GM06990 (cell line): ENCODE measurements around the gene RPTOR.

Source experiments
- DNase-seq: peaks from one replicate; pipeline ENCODE4 v3.0.0-alpha.2; 2011; ENCODE audit not compliant: insufficient read length; ENCODE audit errors: extremely low read depth
- H3K27me3 ChIP-seq: replicated peaks from 2 replicates; pipeline ENCODE4 v1.6.0; 2011; ENCODE audit warnings: low read length; ENCODE audit not compliant: control insufficient read depth, insufficient read depth
- H3K36me3 ChIP-seq: 2 replicates; pipeline ENCODE4 v1.5.1; 2011; ENCODE audit warnings: low read length; ENCODE audit not compliant: control insufficient read depth, insufficient read depth
- H3K4me3 ChIP-seq: replicated peaks from 2 replicates; pipeline ENCODE4 v1.5.1; 2011; ENCODE audit warnings: low read depth, mild to moderate bottlenecking, control low read depth, low read length
- TF ChIP-seq, protein P1 (sequence below): IDR thresholded peaks from 2 replicates; pipeline ENCODE4 v1.5.1; 2011; ENCODE audit warnings: low read length, control low read depth, mild to moderate bottlenecking, inconsistent platforms; ENCODE audit not compliant: insufficient read depth, poor library complexity, severe bottlenecking

Gene RPTOR

DNA sequence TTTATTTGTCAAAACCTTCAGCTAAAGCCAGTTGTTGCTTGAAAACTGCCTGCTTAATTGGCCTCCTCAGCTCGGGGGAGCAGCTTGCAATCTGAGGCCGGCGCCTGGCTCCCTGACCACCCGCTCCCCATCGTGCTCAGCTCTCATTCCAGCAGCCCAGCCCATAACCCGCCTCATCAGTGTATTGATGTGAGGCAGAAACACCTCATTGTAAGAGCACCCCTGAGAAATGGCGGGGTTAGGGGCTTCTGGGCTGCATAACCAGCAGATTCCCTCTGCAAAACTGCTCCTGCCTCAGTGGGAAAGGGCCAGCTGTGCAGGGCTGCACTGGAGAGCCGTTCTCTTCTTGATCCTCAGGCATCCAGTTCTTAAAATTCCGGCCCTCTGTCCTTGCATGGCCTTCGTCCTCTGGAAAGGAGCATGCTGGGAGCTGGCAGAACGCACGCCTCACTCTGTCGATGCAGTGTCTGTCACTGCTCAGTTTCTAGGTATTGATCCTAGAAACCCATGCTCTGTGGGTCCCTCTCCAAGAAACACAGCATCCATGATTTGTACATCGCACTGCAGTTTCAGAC, 333.2 kb downstream of the RPTOR start:
- TF ChIP-seq, protein P1, sequence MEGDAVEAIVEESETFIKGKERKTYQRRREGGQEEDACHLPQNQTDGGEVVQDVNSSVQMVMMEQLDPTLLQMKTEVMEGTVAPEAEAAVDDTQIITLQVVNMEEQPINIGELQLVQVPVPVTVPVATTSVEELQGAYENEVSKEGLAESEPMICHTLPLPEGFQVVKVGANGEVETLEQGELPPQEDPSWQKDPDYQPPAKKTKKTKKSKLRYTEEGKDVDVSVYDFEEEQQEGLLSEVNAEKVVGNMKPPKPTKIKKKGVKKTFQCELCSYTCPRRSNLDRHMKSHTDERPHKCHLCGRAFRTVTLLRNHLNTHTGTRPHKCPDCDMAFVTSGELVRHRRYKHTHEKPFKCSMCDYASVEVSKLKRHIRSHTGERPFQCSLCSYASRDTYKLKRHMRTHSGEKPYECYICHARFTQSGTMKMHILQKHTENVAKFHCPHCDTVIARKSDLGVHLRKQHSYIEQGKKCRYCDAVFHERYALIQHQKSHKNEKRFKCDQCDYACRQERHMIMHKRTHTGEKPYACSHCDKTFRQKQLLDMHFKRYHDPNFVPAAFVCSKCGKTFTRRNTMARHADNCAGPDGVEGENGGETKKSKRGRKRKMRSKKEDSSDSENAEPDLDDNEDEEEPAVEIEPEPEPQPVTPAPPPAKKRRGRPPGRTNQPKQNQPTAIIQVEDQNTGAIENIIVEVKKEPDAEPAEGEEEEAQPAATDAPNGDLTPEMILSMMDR: no peak
- no peak overlapping the region for H3K4me3 ChIP-seq

DNA sequence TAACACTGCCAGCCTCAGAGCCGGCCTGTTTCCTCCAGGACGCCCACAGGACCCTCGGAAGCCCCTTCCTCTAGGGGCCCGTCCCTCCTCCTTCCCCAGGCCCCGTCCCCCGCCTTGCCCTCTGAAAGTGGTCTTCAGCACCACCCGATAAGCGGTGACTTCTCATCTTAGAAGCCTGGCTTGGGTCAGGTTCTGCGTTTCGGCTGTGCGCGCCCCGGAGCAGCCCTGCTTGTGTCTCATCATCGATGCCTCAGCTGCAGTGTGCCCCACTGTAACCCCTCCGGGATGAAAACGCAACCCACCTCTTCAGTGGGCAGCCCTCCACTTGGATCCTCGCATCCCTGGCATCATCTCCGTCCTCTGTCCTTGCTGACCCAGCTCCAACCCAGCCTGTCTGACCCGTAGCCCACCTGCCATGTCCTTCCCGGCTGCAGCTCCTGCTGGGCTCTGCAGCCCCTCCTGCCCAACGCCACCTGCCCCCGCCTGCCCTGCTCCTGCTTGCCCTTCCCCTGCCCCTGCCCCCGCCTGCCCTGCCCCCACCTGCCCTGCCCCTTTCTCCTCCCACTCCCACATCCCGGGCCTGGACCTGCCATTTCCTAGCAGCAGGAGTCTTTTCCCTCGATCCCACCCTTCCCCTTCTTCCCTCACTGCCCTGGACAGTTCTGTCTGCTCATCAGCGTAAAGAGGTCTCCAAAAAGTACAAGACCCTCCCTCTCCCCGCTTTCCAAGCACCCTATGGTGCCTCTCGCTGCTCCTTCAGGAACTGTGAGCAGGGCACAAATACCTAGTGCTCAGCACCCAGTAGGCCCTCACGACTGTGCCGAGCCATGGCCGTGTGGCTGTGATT, 334.5 kb downstream of the RPTOR start:
- TF ChIP-seq, protein P1: no peak
- no peak overlapping the region for H3K4me3 ChIP-seq
- peaks cover 15% of the 10 kb centered on the region for H3K36me3 ChIP-seq
- H3K27me3 ChIP-seq: no peaks in the 10 kb centered on the region
- no peak for DNase-seq

More for the DNA sequence above, 333.2 kb downstream of the RPTOR start:
- Histone ChIP-seq H3K27me3 (no peaks in the 10 kb centered on the region), H3K36me3 (peaks cover 8% of the 10 kb centered on the region)
- no peak for DNase-seq

DNA sequence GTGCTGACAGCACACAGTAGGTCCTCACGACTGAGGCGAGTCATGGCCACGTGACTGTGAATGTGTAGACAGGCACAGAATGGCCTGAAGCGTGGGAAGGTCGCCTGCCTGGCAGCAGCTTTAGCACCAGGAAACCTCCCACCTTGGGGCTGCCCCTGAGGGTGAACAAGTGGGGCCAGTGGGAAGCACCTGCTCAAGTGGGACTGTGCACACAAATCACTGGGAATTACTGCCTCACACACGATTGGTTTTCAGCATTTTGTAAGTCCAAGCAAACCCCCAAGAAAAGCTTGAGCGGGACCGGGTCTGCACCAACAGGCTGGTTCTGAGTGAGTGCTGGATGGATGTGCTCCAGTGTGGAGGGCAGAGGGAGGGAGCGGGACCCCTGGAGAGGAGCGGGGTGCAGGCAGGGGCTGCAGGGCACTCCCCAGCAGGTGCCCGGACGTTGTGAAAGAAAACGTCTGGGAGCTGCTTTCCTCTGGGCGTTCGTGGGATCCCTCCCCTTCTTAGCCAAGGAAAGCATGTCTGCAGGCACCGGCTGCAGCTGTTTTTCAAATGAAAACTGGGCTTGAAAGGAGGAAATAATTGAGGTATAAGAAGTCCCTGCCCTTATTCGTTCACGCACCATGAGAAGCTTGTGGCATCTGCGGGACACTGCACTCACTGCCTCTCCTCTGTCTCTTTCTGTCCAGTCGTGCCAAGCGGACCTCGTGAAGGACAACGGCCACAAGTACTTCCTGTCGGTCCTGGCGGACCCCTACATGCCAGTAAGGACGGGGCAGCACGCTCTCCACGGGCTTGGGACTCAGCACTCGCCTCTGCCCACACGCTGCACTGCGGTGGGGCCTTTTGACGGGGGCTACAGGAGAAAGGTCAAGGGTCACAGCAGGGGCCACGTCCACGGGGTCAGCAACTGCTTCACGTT, 335.3 kb downstream of the RPTOR start:
- no peak for DNase-seq
- TF ChIP-seq, protein P1: no peak
- H3K4me3 ChIP-seq: no peak overlapping the region
- H3K27me3 ChIP-seq: no peaks in the 10 kb centered on the region
- H3K36me3 ChIP-seq: peaks cover 19% of the 10 kb centered on the region

DNA sequence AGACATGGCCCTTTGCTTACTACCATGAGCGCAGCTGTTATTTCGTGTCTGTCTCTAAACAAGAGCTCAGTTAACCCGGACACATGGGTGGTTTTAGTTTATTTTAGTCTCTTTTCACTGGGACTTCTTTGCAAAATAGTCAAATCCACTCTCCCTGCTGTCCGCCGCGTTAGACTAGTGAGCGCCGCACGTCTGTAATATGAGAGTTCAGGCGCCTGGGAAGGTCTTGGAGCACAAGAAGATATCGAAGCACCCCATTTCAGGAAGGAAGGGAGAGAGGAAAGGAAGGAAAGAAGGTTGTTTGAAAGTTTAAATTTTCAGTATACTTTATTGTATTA, 336.0 kb downstream of the RPTOR start:
- Histone ChIP-seq H3K4me3 (no peak overlapping the region), H3K27me3 (no peaks in the 10 kb centered on the region), H3K36me3 (peaks cover 22% of the 10 kb centered on the region)
- TF ChIP-seq, protein P1: no peak
- no peak for DNase-seq

DNA sequence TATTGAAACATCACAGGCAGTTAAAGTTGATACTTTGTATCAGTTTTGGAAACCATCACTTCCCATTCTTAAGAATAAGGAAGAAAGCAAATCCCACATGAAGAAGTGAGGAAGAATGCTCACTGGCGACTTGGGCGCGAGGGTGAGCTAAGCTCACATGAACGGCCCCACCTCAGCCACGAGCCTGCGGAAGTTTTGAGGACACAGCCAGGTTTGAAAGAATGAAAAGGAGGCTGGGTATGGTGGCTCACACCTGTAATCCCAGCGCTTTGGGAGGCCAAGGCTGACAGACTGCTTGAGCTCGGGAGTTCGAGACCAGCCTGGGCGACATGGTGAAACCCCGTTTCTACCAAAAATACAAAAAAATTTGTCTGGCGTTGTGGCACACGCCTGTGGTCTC, 336.7 kb downstream of the RPTOR start:
- TF ChIP-seq, protein P1: no peak
- no peak for DNase-seq
- Histone ChIP-seq H3K27me3 (no peaks in the 10 kb centered on the region), H3K36me3 (peaks cover 22% of the 10 kb centered on the region), H3K4me3 (no peak overlapping the region)
